Sigmoid colon (tissue), 7 donors: ENCODE data around the gene AUTS2. TPM values are rescaled to one million over a fixed set of nuclear protein-coding genes. Genes with fewer than 3 reads are reported as not detected.

ENCODE experiments used
- DNase-seq: peaks from one replicate; pipeline ENCODE4 v3.0.0-alpha.2; 2019
- H3K27ac ChIP-seq, 4 donors: fragments of 200-600 bp; sonication (generic); one replicate each; pipeline ENCODE4 v1.5.1; 2016 to 2019; ENCODE audit warnings: mild to moderate bottlenecking in 1 of 4
- H3K27me3 ChIP-seq, 3 donors: fragments of 200-600 bp; sonication (generic); one replicate each; pipeline ENCODE4 v1.5.1; 2019; ENCODE audit warnings: mild to moderate bottlenecking in 1 of 3
- H3K36me3 ChIP-seq, 4 donors: fragments of 200-600 bp; sonication (generic); one replicate each; pipeline ENCODE4 v1.5.1; 2016 to 2019
- H3K4me1 ChIP-seq, 4 donors: fragments of 200-600 bp; sonication (generic); one replicate each; pipeline ENCODE4 v1.5.1; 2017 to 2019
- H3K4me3 ChIP-seq, 4 donors: fragments of 200-600 bp; sonication (generic); one replicate each; pipeline ENCODE4 v1.5.1; 2017 to 2019; ENCODE audit warnings: mild to moderate bottlenecking in 2 of 4, moderate library complexity in 1 of 4
- H3K9me3 ChIP-seq, 4 donors: fragments of 200-600 bp in 3 of 4; sonication (generic) in 3 of 4; one replicate each; pipeline versions ENCODE4 v1.5.1 to v1.6.1; 2013 to 2019
- CTCF ChIP-seq, 4 experiments: fragments of 450-650 bp in 3 of 4; fragments of 200-600 bp in 1 of 4; IDR thresholded peaks; one replicate each; pipeline ENCODE4 v1.5.1; 2016 to 2019; ENCODE audit warnings: antibody characterized with exemption in 4 of 4, mild to moderate bottlenecking in 3 of 4, moderate library complexity in 2 of 4
- EP300 ChIP-seq, 4 donors: sonication (generic); formaldehyde crosslinking; IDR thresholded peaks; one replicate each; pipeline ENCODE4 v1.6.1; 2017; ENCODE audit warnings: antibody characterized with exemption in 4 of 4
- POLR2A ChIP-seq, 2 donors: fragments of 450-650 bp; IDR thresholded peaks; one replicate each; pipeline ENCODE4 v1.6.1; 2016; ENCODE audit warnings: antibody characterized with exemption in 2 of 2, mild to moderate bottlenecking in 2 of 2, moderate library complexity in 2 of 2
- POLR2AphosphoS5 ChIP-seq, 4 donors: sonication (generic); formaldehyde crosslinking; IDR thresholded peaks; one replicate each; pipeline ENCODE4 v1.6.1; 2017; ENCODE audit warnings: antibody characterized with exemption in 4 of 4
- WGBS, 2 donors: extraction: QIAGEN DNeasy Blood & Tissue Kit; methylation state at CpG; one replicate each; pipeline ENCODE4 v1.1.7; 2013; 5-methylcytosine and 5-hydroxymethylcytosine counted together
- intact Hi-C: fragments of 100-400 bp; cut with DNase I; formaldehyde crosslinking; loops from one replicate; pipeline ENCODE4 v1.15.1; 2023
- polyA plus RNA-seq, 3 donors: library from polyadenylated mRNA; stranded (reverse); fragments of 200-250 nt; gene quantifications; one replicate each; pipeline ENCODE4 v1.2.3, GENCODE V29; 2013
- total RNA-seq, 4 donors: library from RNA; depleted of rRNA; stranded (reverse); fragments of >200 nt; gene quantifications; one replicate each; pipeline ENCODE4 v1.1.0, GENCODE V29; 2016
- donor health status: healthy with polysubstance abuse.
- donor health status: Bipolar disorder and iron deficiency.
- donor health status: healthy.

AUTS2 gene
- total and polyA plus RNA-seq, 7 donors: 3.6 to 55.7 (median 25.5) TPM

- intact Hi-C loops: no loop called here
Observed at GRCh38 chr7:70479153-70480021, 881.1 kb downstream of the AUTS2 start.

GRCh38 chr7:70480927-70481569 is 882.8 kb downstream of the AUTS2 start:
- intact Hi-C loops: no loop called here
- Histone ChIP-seq H3K4me1 (peaks cover 0 to 2% (median 0%) of the 10 kb centered on the region in 4 donors), H3K9me3 (no peaks in the 10 kb centered on the region), H3K27me3 (no peaks in the 10 kb centered on the region), H3K36me3 (no peaks in the 10 kb centered on the region), H3K27ac (no peak overlapping the region), H3K4me3 (no peak overlapping the region)
- WGBS, 2 donors: 53 to 86% methylated on average over 8 of the region's 8 CpGs
- TF ChIP-seq POLR2A (IDR thresholded peaks at IDR 0.05): no peak
- TF ChIP-seq EP300 (IDR thresholded peaks at IDR 0.05): no peak
- no peak for TF ChIP-seq CTCF (IDR thresholded peaks at IDR 0.05)
- TF ChIP-seq POLR2AphosphoS5 (IDR thresholded peaks at IDR 0.05): no peak
- DNase-seq: no peak

More at GRCh38 chr7:70479153-70480021, 881.1 kb downstream of the AUTS2 start:
- Histone ChIP-seq H3K4me3 (no peak overlapping the region), H3K27me3 (no peaks in the 10 kb centered on the region), H3K4me1 (peaks cover 0 to 5% (median 0%) of the 10 kb centered on the region in 4 donors), H3K9me3 (no peaks in the 10 kb centered on the region), H3K36me3 (no peaks in the 10 kb centered on the region), H3K27ac (no peak overlapping the region)
- no peak for DNase-seq
- WGBS, 2 donors: 79 to 90% methylated on average over 15 of the region's 15 CpGs
- TF ChIP-seq POLR2A (IDR thresholded peaks at IDR 0.05) (no peak), CTCF (IDR thresholded peaks at IDR 0.05) (no peak), POLR2AphosphoS5 (IDR thresholded peaks at IDR 0.05) (no peak), EP300 (IDR thresholded peaks at IDR 0.05) (no peak)

GRCh38 chr7:70481570-70482123 is 883.4 kb downstream of the AUTS2 start:
- Histone ChIP-seq H3K4me1 (no peaks in the 10 kb centered on the region), H3K4me3 (no peak overlapping the region), H3K9me3 (no peaks in the 10 kb centered on the region), H3K27me3 (no peaks in the 10 kb centered on the region), H3K36me3 (no peaks in the 10 kb centered on the region), H3K27ac (no peak overlapping the region)
- 39 to 78% methylated on average over 8 of the region's 8 CpGs for WGBS, 2 donors
- TF ChIP-seq POLR2A (IDR thresholded peaks at IDR 0.05) (no peak), CTCF (IDR thresholded peaks at IDR 0.05) (no peak), POLR2AphosphoS5 (IDR thresholded peaks at IDR 0.05) (no peak), EP300 (IDR thresholded peaks at IDR 0.05) (no peak)
- no peak for DNase-seq
- intact Hi-C loops: no loop called here

GRCh38 chr7:70484255-70484654 is 886.0 kb downstream of the AUTS2 start:
- intact Hi-C loops: no loop called here
- no peak overlapping the region for H3K27ac ChIP-seq
- no peaks in the 10 kb centered on the region for H3K36me3 ChIP-seq
- no peak overlapping the region for H3K4me3 ChIP-seq
- no peak for DNase-seq
- TF ChIP-seq EP300 (IDR thresholded peaks at IDR 0.05): no peak
- no peak for TF ChIP-seq POLR2AphosphoS5 (IDR thresholded peaks at IDR 0.05)
- no peaks in the 10 kb centered on the region for H3K27me3 ChIP-seq
- 86 to 88% methylated on average over 3 of the region's 3 CpGs for WGBS, 2 donors
- no peaks in the 10 kb centered on the region for H3K4me1 ChIP-seq
- no peaks in the 10 kb centered on the region for H3K9me3 ChIP-seq

GRCh38 chr7:70486977-70487376 is 888.7 kb downstream of the AUTS2 start:
- TF ChIP-seq POLR2AphosphoS5 (IDR thresholded peaks at IDR 0.05) (no peak), CTCF (IDR thresholded peaks at IDR 0.05) (no peak), EP300 (IDR thresholded peaks at IDR 0.05) (no peak), POLR2A (IDR thresholded peaks at IDR 0.05) (no peak)
- no peaks in the 10 kb centered on the region for H3K9me3 ChIP-seq
- no peaks in the 10 kb centered on the region for H3K36me3 ChIP-seq
- no peaks in the 10 kb centered on the region for H3K4me1 ChIP-seq
- DNase-seq: no peak
- no peak overlapping the region for H3K27ac ChIP-seq
- no peak overlapping the region for H3K4me3 ChIP-seq
- intact Hi-C loops: no loop called here
- H3K27me3 ChIP-seq: no peaks in the 10 kb centered on the region
- 92 to 98% methylated on average over 7 of the region's 7 CpGs for WGBS, 2 donors
